Ectodermal cell (in vitro differentiated cells): ENCODE data around the gene ICE2.

Source experiments
- H3K27ac ChIP-seq: 2 replicates; pipeline ENCODE4 v1.7.0; 2013; ENCODE audit warnings: mild to moderate bottlenecking, low read depth, low read length; ENCODE audit not compliant: insufficient read depth, poor library complexity, severe bottlenecking
- H3K27me3 ChIP-seq: 2 replicates; pipeline ENCODE4 v1.7.0; 2013; ENCODE audit warnings: mild to moderate bottlenecking, low read length; ENCODE audit not compliant: insufficient read depth, control insufficient read depth, poor library complexity, severe bottlenecking
- H3K36me3 ChIP-seq: one replicate; pipeline ENCODE4 v1.7.0; 2013; ENCODE audit warnings: low read length; ENCODE audit not compliant: control insufficient read depth, insufficient read depth
- H3K4me1 ChIP-seq: one replicate; pipeline ENCODE4 v1.7.0; 2013; ENCODE audit warnings: low read length; ENCODE audit not compliant: control insufficient read depth, insufficient read depth
- H3K4me3 ChIP-seq: 2 replicates; pipeline ENCODE4 v1.7.0; 2013; ENCODE audit warnings: low read depth, low read length, control low read depth; ENCODE audit not compliant: insufficient read depth
- H3K9me3 ChIP-seq: 2 replicates; pipeline ENCODE4 v1.7.0; 2013; ENCODE audit warnings: mild to moderate bottlenecking, low read length, moderate library complexity; ENCODE audit not compliant: control insufficient read depth
- WGBS, 2 experiments: methylation state at CpG; one replicate each; pipeline ENCODE4 v1.1.7; 2013; ENCODE audit warnings: missing lambda C conversion rate in 2 of 2; 5-methylcytosine and 5-hydroxymethylcytosine counted together

Gene ICE2

DNA sequence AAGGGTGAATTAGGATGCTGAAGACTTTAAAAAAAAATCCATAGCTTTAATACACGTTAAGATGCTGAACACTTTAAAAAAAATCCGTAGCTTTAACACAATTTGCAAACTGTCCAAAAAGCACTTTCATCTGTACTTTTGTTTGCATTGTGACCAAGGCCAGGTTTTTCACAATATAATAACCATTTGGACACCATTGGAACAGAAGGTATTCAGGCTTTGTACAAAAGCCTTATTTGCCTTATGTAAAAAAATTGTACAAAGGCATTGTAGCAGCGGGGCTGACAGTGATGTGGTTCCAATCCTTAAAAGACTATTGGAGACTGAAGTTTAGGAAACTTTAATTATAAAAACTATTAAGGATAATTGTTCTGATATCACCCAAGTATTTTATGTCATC is 15.2 kb upstream of the ICE2 start:
- H3K36me3 ChIP-seq: no peaks in the 10 kb centered on the region
- H3K4me3 ChIP-seq: no peak overlapping the region
- no peaks in the 10 kb centered on the region for H3K27me3 ChIP-seq
- no peak overlapping the region for H3K27ac ChIP-seq
- WGBS, 2 experiments: 85 to 93% methylated on average over 2 to 3 of the region's 3 CpGs
- H3K9me3 ChIP-seq: no peaks in the 10 kb centered on the region
- no peaks in the 10 kb centered on the region for H3K4me1 ChIP-seq

- H3K9me3 ChIP-seq: no peaks in the 10 kb centered on the region
- no peaks in the 10 kb centered on the region for H3K27me3 ChIP-seq
- no peak overlapping the region for H3K27ac ChIP-seq
- no peak overlapping the region for H3K4me3 ChIP-seq
- H3K4me1 ChIP-seq: no peaks in the 10 kb centered on the region
- H3K36me3 ChIP-seq: no peaks in the 10 kb centered on the region
- WGBS, 2 experiments: 85 to 94% methylated on average over 4 of the region's 4 CpGs
Measured at GRCh38 chr15:60493166-60493565, 14.2 kb upstream of the ICE2 start.

DNA sequence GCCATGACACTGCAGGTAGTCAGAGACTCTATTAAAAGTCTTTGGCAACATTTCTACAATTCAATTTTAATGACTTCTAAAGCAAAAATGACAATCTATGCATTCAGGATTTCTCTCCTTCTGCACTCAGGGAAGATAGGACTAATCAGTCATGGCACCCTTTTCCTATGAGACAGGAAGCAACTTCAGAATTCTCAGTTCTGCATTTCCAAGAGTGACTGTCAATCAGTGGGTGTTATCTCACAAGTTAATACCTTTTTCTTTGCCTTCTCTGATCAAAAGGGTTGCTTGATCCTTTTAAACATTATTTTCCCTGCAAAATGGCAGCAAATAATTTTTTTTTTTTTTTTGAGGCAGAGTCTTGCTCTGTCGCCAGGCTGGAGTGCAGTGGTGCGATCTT is 7.8 kb upstream of the ICE2 start:
- Histone ChIP-seq H3K27me3 (no peaks in the 10 kb centered on the region), H3K27ac (no peak overlapping the region), H3K4me1 (no peaks in the 10 kb centered on the region), H3K9me3 (no peaks in the 10 kb centered on the region), H3K4me3 (no peak overlapping the region), H3K36me3 (no peaks in the 10 kb centered on the region)
- WGBS, 2 experiments: 93% methylated on average over 2 of the region's 2 CpGs

- 73 to 77% methylated on average over 6 of the region's 6 CpGs for WGBS, 2 experiments
- H3K27me3 ChIP-seq: no peaks in the 10 kb centered on the region
- no peaks in the 10 kb centered on the region for H3K36me3 ChIP-seq
Measured at GRCh38 chr15:60485365-60486055, 6.6 kb upstream of the ICE2 start.

DNA sequence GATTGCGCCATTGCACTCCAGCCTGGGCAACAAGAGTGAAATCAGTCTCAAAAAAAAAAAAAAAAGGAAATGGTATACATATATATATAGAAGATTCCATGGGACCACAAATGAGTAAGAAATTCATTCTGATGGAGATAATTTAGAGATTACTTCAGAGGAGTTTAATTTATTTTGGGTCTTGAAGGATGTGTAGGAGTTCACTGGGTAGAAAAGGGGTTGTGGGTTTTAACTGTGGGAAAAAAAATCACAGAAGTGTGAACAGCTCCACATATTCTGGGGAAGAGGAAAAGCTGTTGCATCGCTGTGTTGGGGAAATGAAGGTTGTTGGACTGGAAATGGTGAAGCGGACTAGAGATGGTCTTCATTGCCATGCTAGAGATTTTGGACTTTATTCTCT is 4.1 kb upstream of the ICE2 start:
- peaks cover 6% of the 10 kb centered on the region for H3K4me1 ChIP-seq
- no peaks in the 10 kb centered on the region for H3K9me3 ChIP-seq

More at GRCh38 chr15:60485365-60486055, 6.6 kb upstream of the ICE2 start:
- no peak overlapping the region for H3K27ac ChIP-seq
- no peaks in the 10 kb centered on the region for H3K4me1 ChIP-seq
- no peak overlapping the region for H3K4me3 ChIP-seq
- no peaks in the 10 kb centered on the region for H3K9me3 ChIP-seq

GRCh38 chr15:60480888-60481287 is 1.9 kb upstream of the ICE2 start:
- no peak overlapping the region for H3K27ac ChIP-seq
- H3K4me3 ChIP-seq: no peak overlapping the region
- WGBS, 2 experiments: 95 to 96% methylated on average over 3 of the region's 3 CpGs
- H3K27me3 ChIP-seq: no peaks in the 10 kb centered on the region
- H3K36me3 ChIP-seq: no peaks in the 10 kb centered on the region
- H3K9me3 ChIP-seq: no peaks in the 10 kb centered on the region
- peaks cover 22% of the 10 kb centered on the region for H3K4me1 ChIP-seq

More for the DNA sequence above, 4.1 kb upstream of the ICE2 start:
- Histone ChIP-seq H3K27me3 (no peaks in the 10 kb centered on the region), H3K36me3 (no peaks in the 10 kb centered on the region), H3K4me3 (no peak overlapping the region), H3K27ac (no peak overlapping the region)
- WGBS, 2 experiments: 90 to 93% methylated on average over 3 of the region's 3 CpGs

- H3K27me3 ChIP-seq: no peaks in the 10 kb centered on the region
- H3K9me3 ChIP-seq: no peaks in the 10 kb centered on the region
- H3K36me3 ChIP-seq: no peaks in the 10 kb centered on the region
- no peak overlapping the region for H3K4me3 ChIP-seq
- H3K4me1 ChIP-seq: peaks cover 22% of the 10 kb centered on the region
- no peak overlapping the region for H3K27ac ChIP-seq
- WGBS, 2 experiments: 96 to 100% methylated on average over 1 of the region's 1 CpG
Measured at GRCh38 chr15:60480149-60480548, 1.2 kb upstream of the ICE2 start.

- H3K36me3 ChIP-seq: peaks cover under 1% of the 10 kb centered on the region
- H3K27me3 ChIP-seq: no peaks in the 10 kb centered on the region
- peaks cover 22% of the 10 kb centered on the region for H3K4me1 ChIP-seq
- WGBS, 2 experiments: 62 to 64% methylated on average over 10 of the region's 10 CpGs
- no peaks in the 10 kb centered on the region for H3K9me3 ChIP-seq
- peak overlapping the region; percentile 90 for H3K4me3 ChIP-seq
- H3K27ac ChIP-seq: no peak overlapping the region
Measured at GRCh38 chr15:60479361-60480110, 594 bp upstream of the ICE2 start.

- Histone ChIP-seq H3K27me3 (no peaks in the 10 kb centered on the region), H3K27ac (no peak overlapping the region), H3K36me3 (peaks cover 14% of the 10 kb centered on the region), H3K4me1 (peaks cover 22% of the 10 kb centered on the region), H3K4me3 (peak overlapping the region; percentile 90), H3K9me3 (no peaks in the 10 kb centered on the region)
- WGBS, 2 experiments: 9 to 13% methylated on average over 9 of the region's 9 CpGs
Measured at GRCh38 chr15:60477916-60478565, 901 bp downstream of the ICE2 start.

- Histone ChIP-seq H3K9me3 (no peaks in the 10 kb centered on the region), H3K27me3 (no peaks in the 10 kb centered on the region), H3K36me3 (peaks cover 20% of the 10 kb centered on the region), H3K27ac (no peak overlapping the region), H3K4me3 (peak overlapping the region; percentile 90), H3K4me1 (peaks cover 22% of the 10 kb centered on the region)
- WGBS, 2 experiments: no CpG with 5 or more reads among the region's 1 CpG
Measured at GRCh38 chr15:60477164-60477563, 1.8 kb downstream of the ICE2 start.
